NK-92 treated with Interleukin-12 subunit alpha and Interleukin-12 subunit beta, amount 100 ng/mL, for 24 hours (cell line): ENCODE measurements around the gene DYNC1I1.

Source experiments
- DNase-seq: peaks from one replicate; lab custom pipeline; 2025; lab: John Stamatoyannopoulos, UW

DYNC1I1 gene

GRCh38 chr7:96085953-96086352 is 313.6 kb downstream of the DYNC1I1 start:
- DNase-seq = no peak

GRCh38 chr7:96088579-96088978 is 316.2 kb downstream of the DYNC1I1 start:
- no peak for DNase-seq

GRCh38 chr7:96089511-96089910 is 317.2 kb downstream of the DYNC1I1 start:
- DNase-seq = no peak

GRCh38 chr7:96090756-96091155 is 318.4 kb downstream of the DYNC1I1 start:
- no peak for DNase-seq

GRCh38 chr7:96093435-96093834 is 321.1 kb downstream of the DYNC1I1 start:
- DNase-seq = no peak

GRCh38 chr7:96097835-96098234 is 325.5 kb downstream of the DYNC1I1 start:
- DNase-seq = no peak

GRCh38 chr7:96100737-96101136 is 328.4 kb downstream of the DYNC1I1 start:
- no peak for DNase-seq

GRCh38 chr7:96102096-96102811 is 329.9 kb downstream of the DYNC1I1 start:
- DNase-seq = no peak

- no peak for DNase-seq
Observed at GRCh38 chr7:96104984-96105383, 332.6 kb downstream of the DYNC1I1 start.

GRCh38 chr7:96111405-96111804 is 339.1 kb downstream of the DYNC1I1 start:
- DNase-seq = no peak

- DNase-seq = no peak
Observed at GRCh38 chr7:96114190-96114589, 341.8 kb downstream of the DYNC1I1 start.

- no peak for DNase-seq
Observed at GRCh38 chr7:96116173-96116572, 343.8 kb downstream of the DYNC1I1 start.

GRCh38 chr7:96118449-96119001 is 346.2 kb downstream of the DYNC1I1 start:
- DNase-seq = no peak

GRCh38 chr7:96120445-96121225 is 348.3 kb downstream of the DYNC1I1 start:
- DNase-seq = no peak

- DNase-seq = no peak
Observed at GRCh38 chr7:96121752-96122151, 349.4 kb downstream of the DYNC1I1 start.

- DNase-seq = no peak
Observed at GRCh38 chr7:96122746-96123145, 350.4 kb downstream of the DYNC1I1 start.

GRCh38 chr7:96126382-96126781 is 354.0 kb downstream of the DYNC1I1 start:
- no peak for DNase-seq

GRCh38 chr7:96127746-96128145 is 355.4 kb downstream of the DYNC1I1 start:
- DNase-seq = no peak

- DNase-seq = no peak
Observed at GRCh38 chr7:96131525-96131924, 359.2 kb downstream of the DYNC1I1 start.

- DNase-seq = no peak
Observed at GRCh38 chr7:96135241-96135640, 362.9 kb downstream of the DYNC1I1 start.

- no peak for DNase-seq
Observed at GRCh38 chr7:96136600-96137239, 364.4 kb downstream of the DYNC1I1 start.

GRCh38 chr7:96143495-96144259 is 371.3 kb downstream of the DYNC1I1 start:
- no peak for DNase-seq
